ENCODE data around the gene BCL2L15. TPM values are rescaled to one million over a fixed set of nuclear protein-coding genes. Genes with fewer than 3 reads are reported as not detected.
A peak's percentile ranks its signal among the peaks of the same experiment; 100 is the strongest.

Gene BCL2L15
- total RNA-seq, 1 donor from 2014 or later: 1.3 TPM

DNA sequence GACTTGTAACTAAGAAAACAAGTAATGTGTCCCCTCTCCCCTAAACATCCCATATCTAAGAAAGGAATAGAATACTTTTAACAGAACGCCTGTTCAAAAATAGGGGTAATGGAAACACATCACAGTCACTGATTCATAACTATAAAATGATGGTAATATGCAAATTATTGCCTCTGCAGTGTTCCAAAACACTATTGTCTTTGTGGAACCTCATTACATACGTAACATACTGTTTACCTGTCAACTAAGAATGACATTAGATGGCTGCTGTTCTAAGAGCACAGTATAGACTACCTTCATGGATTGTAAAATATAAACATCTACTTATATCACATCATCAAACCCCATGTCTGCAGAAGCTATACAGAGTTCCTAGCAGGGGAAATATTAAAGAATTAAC lies 3.4 kb upstream of the BCL2L15 start:
- no peak overlapping the region for H3K4me3 ChIP-seq
- DNase-seq: no peak

DNA sequence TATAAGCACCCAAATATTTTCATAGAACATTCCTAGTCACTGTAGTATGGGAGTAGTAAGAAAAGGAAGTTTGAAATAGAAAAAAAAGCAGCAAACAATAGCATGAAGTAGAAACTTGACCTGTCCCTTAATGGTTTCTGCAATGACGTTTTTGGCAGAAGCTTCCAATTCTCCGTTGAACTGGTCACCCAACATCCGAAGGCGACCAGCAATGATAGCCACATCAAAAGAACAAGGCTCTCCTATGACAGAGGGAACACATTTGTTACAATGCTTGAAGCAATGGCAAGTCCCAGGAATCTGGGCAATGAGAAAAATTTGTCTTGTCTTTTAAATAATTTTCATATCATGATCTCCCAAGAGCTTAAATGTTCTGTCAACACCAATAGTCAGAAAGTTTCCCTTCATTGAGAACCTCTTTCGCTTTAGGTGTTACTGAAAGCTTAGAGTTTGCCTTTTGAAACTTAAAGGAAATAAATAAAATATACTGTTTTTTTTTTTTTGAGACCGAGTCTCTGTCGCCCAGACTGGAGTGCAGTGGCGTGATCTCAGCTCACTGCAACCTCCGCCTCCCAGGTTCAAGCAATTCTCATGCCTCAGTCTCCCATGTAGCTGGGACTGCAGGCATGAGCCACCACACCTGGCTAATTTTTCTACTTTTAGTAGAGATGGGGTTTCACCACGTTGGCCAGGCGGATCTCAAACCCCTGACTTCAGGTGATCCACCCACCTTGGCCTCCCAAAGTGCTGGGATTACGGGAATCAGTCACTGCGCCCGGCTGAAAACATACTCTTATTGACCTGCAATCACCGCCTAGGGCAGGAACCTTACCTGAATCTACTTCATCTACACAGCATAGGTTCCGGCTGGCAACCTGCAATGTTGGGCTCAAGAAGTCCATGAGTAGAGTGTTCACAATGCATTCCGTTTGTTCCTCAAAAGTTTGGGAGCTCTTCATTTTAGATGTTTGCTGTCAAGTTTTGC lies 672 bp downstream of the BCL2L15 start:
- no peaks in the 10 kb centered on the region for H3K4me1 ChIP-seq
- peak overlapping the region; percentile 57 for H3K27ac ChIP-seq
- H3K36me3 ChIP-seq: no peaks in the 10 kb centered on the region
- no peaks in the 10 kb centered on the region for H3K9me3 ChIP-seq
- H3K4me3 ChIP-seq: no peak overlapping the region
- ATAC-seq (peak; percentile 75 to 79), DNase-seq (no peak)
- no peak for TF ChIP-seq CTCF (IDR thresholded peaks at IDR 0.05)
- H3K27me3 ChIP-seq (ENCODE audit: low read depth): no peaks in the 10 kb centered on the region
- intact Hi-C loops (cut with DNase I): no loop called here

More for the DNA sequence above, 3.4 kb upstream of the BCL2L15 start:
- ATAC-seq: no peak
- Histone ChIP-seq H3K27me3 (ENCODE audit: low read depth) (no peaks in the 10 kb centered on the region), H3K27ac (no peak overlapping the region), H3K36me3 (peaks cover 15% of the 10 kb centered on the region), H3K4me1 (no peaks in the 10 kb centered on the region), H3K9me3 (no peaks in the 10 kb centered on the region)
- intact Hi-C loops (cut with DNase I): no loop called here
- TF ChIP-seq CTCF (IDR thresholded peaks at IDR 0.05): no peak

GRCh38 chr1:113881661-113882060 lies 5.7 kb downstream of the BCL2L15 start:
- DNase-seq (no peak), ATAC-seq (no peak)
- Histone ChIP-seq H3K9me3 (no peaks in the 10 kb centered on the region), H3K27ac (no peak overlapping the region), H3K4me1 (no peaks in the 10 kb centered on the region), H3K4me3 (no peak overlapping the region), H3K27me3 (ENCODE audit: low read depth) (no peaks in the 10 kb centered on the region), H3K36me3 (no peaks in the 10 kb centered on the region)
- intact Hi-C loops (cut with DNase I): no loop called here
- no peak for TF ChIP-seq CTCF (IDR thresholded peaks at IDR 0.05)

GRCh38 chr1:113879739-113880038 lies 7.7 kb downstream of the BCL2L15 start:
- intact Hi-C loops (cut with DNase I): no loop called here
- H3K4me3 ChIP-seq: no peak overlapping the region
- no peaks in the 10 kb centered on the region for H3K36me3 ChIP-seq
- H3K27me3 ChIP-seq (ENCODE audit: low read depth): no peaks in the 10 kb centered on the region
- DNase-seq: no peak
- no peaks in the 10 kb centered on the region for H3K4me1 ChIP-seq
- H3K9me3 ChIP-seq: no peaks in the 10 kb centered on the region
- no peak for TF ChIP-seq CTCF (IDR thresholded peaks at IDR 0.05)
- no peak for ATAC-seq
- no peak overlapping the region for H3K27ac ChIP-seq

GRCh38 chr1:113876176-113876575 lies 11.2 kb downstream of the BCL2L15 start:
- Histone ChIP-seq H3K4me3 (no peak overlapping the region), H3K27ac (no peak overlapping the region), H3K27me3 (ENCODE audit: low read depth) (no peaks in the 10 kb centered on the region), H3K4me1 (peaks cover 15% of the 10 kb centered on the region), H3K9me3 (no peaks in the 10 kb centered on the region), H3K36me3 (no peaks in the 10 kb centered on the region)
- ATAC-seq (no peak), DNase-seq (no peak)
- intact Hi-C loops (cut with DNase I): no loop called here
- no peak for TF ChIP-seq CTCF (IDR thresholded peaks at IDR 0.05)
